GM12878 (cell line): ENCODE results near the gene KLK3. TPM values are rescaled to one million over a fixed set of nuclear protein-coding genes. Genes with fewer than 3 reads are reported as not detected.
"Not testable (repeated sequence)": the region's sequence is repeated elsewhere in the genome, so short reads cannot be mapped to it uniquely, and the experiment has no call there.

Source experiments
- ATAC-seq: fragments of 200-7000 bp; cut with Tn5 transposase; 3 replicates; pipeline ENCODE4 v1.9.1; 2020; ENCODE audit warnings: mild to moderate bottlenecking, moderate library complexity
- BruUV-seq: library from RNA; stranded (reverse); fragments of 400-500 nt; replicated peaks from 2 replicates; lab custom pipeline; 2021; lab: Mats Ljungman, UMichigan
- CTCF ChIA-PET: fragments of 300-600 bp; sonication (Branson Sonifier 250); formaldehyde crosslinking; extraction: SDS; loops from one replicate; lab custom pipeline; 2021; ENCODE audit warnings: inconsistent platforms; lab: Yijun Ruan, JAX
- POLR2A ChIA-PET: fragments of 350-600 bp; formaldehyde crosslinking; extraction: SDS; loops from one replicate; lab custom pipeline; 2021; ENCODE audit warnings: inconsistent platforms; lab: Charles Lee
- RAD21 ChIA-PET: fragments of 300-600 bp; sonication (Branson Sonifier 250); formaldehyde crosslinking; loops from one replicate; lab custom pipeline; 2023; ENCODE audit warnings: antibody characterized with exemption; ENCODE audit not compliant: unreplicated experiment; lab: Charles Lee
- SMC1A ChIA-PET: fragments of 300-600 bp; sonication (Branson Sonifier 250); formaldehyde crosslinking; loops from one replicate; lab custom pipeline; 2023; ENCODE audit not compliant: unreplicated experiment, uncharacterized antibody; lab: Charles Lee
- DNase-seq: peaks from one replicate; pipeline ENCODE4 v3.0.0-alpha.2; 2011; ENCODE audit warnings: low read depth, low spot score
- FAIRE-seq: peaks from 3 replicates; lab custom pipeline; 2011; peaks lifted over from hg19 to GRCh38; lab: Jason Lieb, UNC
- H2AFZ ChIP-seq: 2 replicates; pipeline ENCODE4 v1.6.0; 2011; ENCODE audit warnings: low read depth, low read length, control low read depth; ENCODE audit not compliant: control insufficient read depth
- H3K27ac ChIP-seq: 2 replicates; pipeline ENCODE4 v1.5.1; 2011; ENCODE audit warnings: control low read depth; ENCODE audit not compliant: control insufficient read depth, insufficient read depth
- H3K27me3 ChIP-seq, 2 experiments: replicated peaks in 1 of 2; 2 replicates each; pipeline versions ENCODE4 v1.6.0 to v1.6.1; 2011; ENCODE audit warnings: low read length in 1 of 2; ENCODE audit not compliant: control insufficient read depth in 2 of 2, insufficient read depth in 2 of 2
- H3K36me3 ChIP-seq, 2 experiments: 2 replicates each; pipeline ENCODE4 v1.5.1; 2011; ENCODE audit warnings: low read length in 1 of 2; ENCODE audit not compliant: control insufficient read depth in 2 of 2, insufficient read depth in 2 of 2
- H3K4me1 ChIP-seq: 2 replicates; pipeline ENCODE4 v1.6.1; 2011; ENCODE audit warnings: mild to moderate bottlenecking, low read length, moderate library complexity, mixed read lengths; ENCODE audit not compliant: control insufficient read depth, insufficient read depth
- H3K4me2 ChIP-seq: 2 replicates; pipeline ENCODE4 v1.6.0; 2011; ENCODE audit warnings: control low read depth; ENCODE audit not compliant: control insufficient read depth, insufficient read depth
- H3K4me3 ChIP-seq: fragments of 200-600 bp; sonication (generic); 2 replicates; pipeline ENCODE4 v1.5.1; 2016
- H3K79me2 ChIP-seq: 2 replicates; pipeline ENCODE4 v1.6.0; 2011; ENCODE audit warnings: low read length; ENCODE audit not compliant: control insufficient read depth, insufficient read depth
- H3K9ac ChIP-seq: 2 replicates; pipeline ENCODE4 v1.8.0; 2011; ENCODE audit warnings: low read length, control low read depth, mixed read lengths; ENCODE audit not compliant: control insufficient read depth, insufficient read depth
- H3K9me3 ChIP-seq: replicated peaks from 3 replicates; pipeline ENCODE4 v1.5.1; 2011; ENCODE audit warnings: mild to moderate bottlenecking, low read length; ENCODE audit not compliant: control insufficient read depth, insufficient read depth
- H4K20me1 ChIP-seq: 2 replicates; pipeline ENCODE4 v1.6.0; 2011; ENCODE audit not compliant: control insufficient read depth, insufficient read depth
- CREB1 ChIP-seq: IDR thresholded peaks from 2 replicates; pipeline ENCODE4 v1.6.1; 2012; ENCODE audit warnings: low read depth, mild to moderate bottlenecking, inconsistent platforms
- FOXK2 ChIP-seq: fragments of 450-650 bp; IDR thresholded peaks from 2 replicates; pipeline ENCODE4 v1.6.1; 2017; ENCODE audit warnings: mild to moderate bottlenecking, moderate library complexity
- WGBS: methylation state at CpG from one replicate; pipeline ENCODE4 v1.1.6; 2016; ENCODE audit warnings: low lambda C conversion rate; ENCODE audit not compliant: insufficient replicate concordance, insufficient coverage; ENCODE audit errors: missing lambda C conversion rate; 5-methylcytosine and 5-hydroxymethylcytosine counted together
- in situ Hi-C: fragments of 300-500 bp; cut with MboI; formaldehyde crosslinking; loops from 9 replicates; pipeline ENCODE4 v1.14.3; 2018; ENCODE audit warnings: mixed read lengths
- intact Hi-C: fragments of 100-400 bp; cut with micrococcal nuclease; formaldehyde crosslinking; loops from one replicate; pipeline ENCODE4 v1.14.2; 2022; ENCODE audit not compliant: unreplicated experiment
- polyA plus RNA-seq, 11 experiments: library from polyadenylated mRNA; depleted of rRNA in 4 of 11; unstranded in 6 of 11; stranded (reverse) in 5 of 11; fragments of >200 nt; fragmentation: Nextera tagmentation in 4 of 11; fragmentation: Illumina TruSeq in 1 of 11; extraction: Ambion mirVana in 4 of 11; extraction: Trizol in 1 of 11; gene quantifications; 1 replicate in 1 of 11; 2 replicates in 10 of 11; pipeline versions ENCODE4 v1.2.1 to v1.2.3, GENCODE V29; 2011 to 2016; ENCODE audit warnings: inconsistent platforms in 2 of 11, missing spikeins in 2 of 11, low read depth in 1 of 11
- total RNA-seq, 4 experiments: library from RNA; depleted of rRNA in 3 of 4; stranded (reverse); fragments of >200 nt in 3 of 4; fragmentation: Illumina TruSeq in 1 of 4; extraction: Trizol in 1 of 4; gene quantifications; 2 replicates each; pipeline versions ENCODE4 v1.2.1 to v1.2.3, GENCODE V29; 2013 to 2021

KLK3 gene
- total and polyA plus RNA-seq, 10 of the 15 experiments (the other 5 are each of a cell fraction or from before 2014, with no cell fraction given): 0.31 TPM; not detected in 9

DNA sequence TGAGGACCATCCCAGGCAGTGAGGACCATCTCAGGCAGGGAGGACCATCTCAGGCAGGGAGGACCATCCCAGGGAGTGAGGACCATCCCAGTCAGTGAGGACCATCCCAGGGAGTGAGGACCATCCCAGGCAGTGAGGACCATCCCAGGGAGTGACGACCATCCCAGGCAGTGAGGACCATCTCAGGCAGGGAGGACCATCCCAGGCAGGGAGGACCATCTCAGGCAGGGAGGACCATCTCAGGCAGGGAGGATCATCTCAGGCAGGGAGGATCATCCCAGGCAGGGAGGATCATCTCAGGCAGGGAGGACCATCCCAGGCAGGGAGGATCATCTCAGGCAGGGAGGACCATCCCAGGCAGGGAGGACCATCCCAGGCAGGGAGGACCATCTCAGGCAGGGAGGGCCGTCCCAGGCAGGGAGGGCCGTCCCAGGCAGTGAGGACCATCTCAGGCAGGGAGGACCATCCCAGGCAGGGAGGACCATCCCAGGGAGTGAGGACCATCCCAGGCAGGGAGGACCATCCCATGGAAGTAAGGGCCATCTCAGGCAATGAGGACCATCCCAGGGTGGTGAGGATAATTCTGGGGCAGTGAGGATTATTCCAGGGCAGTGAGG lies 43.0 kb upstream of the KLK3 start:
- H2AFZ ChIP-seq, H3K9ac ChIP-seq, H3K27me3 ChIP-seq, H3K4me2 ChIP-seq, POLR2A ChIA-PET, H3K9me3 ChIP-seq, H3K36me3 ChIP-seq, SMC1A ChIA-PET, H3K79me2 ChIP-seq, H3K4me1 ChIP-seq, ATAC-seq, intact Hi-C loops, CTCF ChIA-PET, H3K4me3 ChIP-seq, H4K20me1 ChIP-seq, FAIRE-seq, BruUV-seq, H3K27ac ChIP-seq, RAD21 ChIA-PET, DNase-seq: not testable (repeated sequence)
- 59% methylated on average over 3 of the region's 3 CpGs for WGBS
- in situ Hi-C loops: loop anchor here (10.0 kb wide), 1 partner anchor 553 kb away; the partner anchor contains the start of genes CLDND2 and ETFB

- in situ Hi-C loops: loop anchor here (10.0 kb wide), 1 partner anchor 552 kb away; the partner anchor contains the start of genes CLDND2 and ETFB
- H3K9ac ChIP-seq: no peak overlapping the region
- CTCF ChIA-PET: no interaction called here
- RAD21 ChIA-PET: no interaction called here
- no peak overlapping the region for H3K27ac ChIP-seq
- no peaks in the 10 kb centered on the region for H3K27me3 ChIP-seq
- DNase-seq: no peak
- no peak for ATAC-seq
- peak; percentile 47; the same call in 1 of the 2 replicates for TF ChIP-seq FOXK2
- no peak for TF ChIP-seq CREB1
- TF ChIP-seq, all 136 proteins: peak for 1
- no peak for FAIRE-seq
- H3K4me3 ChIP-seq: no peak overlapping the region
- ChIA-PET SMC1A (no interaction called here), POLR2A (interaction anchor here (0.6 kb wide), 1 partner anchor 17 kb away, joined by 3 read pairs; no protein-coding TSS in a partner anchor)
- H3K36me3 ChIP-seq: no peaks in the 10 kb centered on the region
- H3K79me2 ChIP-seq: no peaks in the 10 kb centered on the region
- BruUV-seq: no TSS peak
- no peak overlapping the region for H3K4me2 ChIP-seq
- intact Hi-C loops: no loop called here
- WGBS: 49% methylated on average over 3 of the region's 3 CpGs
- no peak overlapping the region for H2AFZ ChIP-seq
- H3K4me1 ChIP-seq: peaks cover 10% of the 10 kb centered on the region
- peaks cover 3% of the 10 kb centered on the region; the same call in 2 of the 3 replicates for H3K9me3 ChIP-seq
- no peaks in the 10 kb centered on the region for H4K20me1 ChIP-seq
Measured at GRCh38 chr19:50812474-50812873, 42.2 kb upstream of the KLK3 start.
